HepG2 (cell line): ENCODE data around the gene EXOC3L4. TPM values are rescaled to one million over a fixed set of nuclear protein-coding genes. Genes with fewer than 3 reads are reported as not detected.

Source experiments
- CREB1 ChIP-seq, 2 experiments: fragments of 450-650 bp in 1 of 2; IDR thresholded peaks; 2 replicates each; pipeline ENCODE4 v1.6.1; 2016 to 2017; ENCODE audit warnings: control low read depth in 1 of 2, mild to moderate bottlenecking in 1 of 2, missing compliant biosample characterization in 1 of 2, missing genetic modification characterization in 1 of 2
- GTF3A ChIP-seq: sonication (generic); formaldehyde crosslinking; conservative IDR thresholded peaks from 2 replicates; pipeline ENCODE4 v1.4.0; 2020; ENCODE audit warnings: mild to moderate bottlenecking, missing genetic modification reagents
- GZF1 ChIP-seq: sonication (generic); formaldehyde crosslinking; IDR thresholded peaks from 2 replicates; pipeline ENCODE4 v1.5.1; 2020; ENCODE audit warnings: mild to moderate bottlenecking, missing genetic modification reagents
- HOXA5 ChIP-seq: sonication (generic); formaldehyde crosslinking; IDR thresholded peaks from 2 replicates; pipeline ENCODE4 v1.4.0; 2020; ENCODE audit warnings: missing genetic modification reagents
- IKZF4 ChIP-seq: sonication (generic); formaldehyde crosslinking; IDR thresholded peaks from 2 replicates; pipeline ENCODE4 v1.5.1; 2020; ENCODE audit warnings: borderline replicate concordance, mild to moderate bottlenecking, low read depth, missing genetic modification reagents; ENCODE audit errors: not compliant biosample characterization
- JARID2 ChIP-seq: sonication (generic); formaldehyde crosslinking; IDR thresholded peaks from 2 replicates; pipeline ENCODE4 v1.8.1; 2023; ENCODE audit warnings: missing genetic modification reagents, inconsistent platforms; ENCODE audit not compliant: insufficient replicate concordance
- MZF1 ChIP-seq: sonication (generic); formaldehyde crosslinking; IDR thresholded peaks from 2 replicates; pipeline ENCODE4 v1.8.1; 2023; ENCODE audit warnings: mild to moderate bottlenecking, missing genetic modification reagents, borderline replicate concordance
- NFYC ChIP-seq: IDR thresholded peaks from 2 replicates; pipeline ENCODE4 v1.6.1; 2016; ENCODE audit warnings: missing genetic modification reagents, missing compliant biosample characterization
- PHF21A ChIP-seq: sonication (generic); formaldehyde crosslinking; IDR thresholded peaks from 2 replicates; pipeline ENCODE4 v1.5.0; 2020; ENCODE audit warnings: mild to moderate bottlenecking, missing genetic modification reagents
- REXO4 ChIP-seq: sonication (generic); formaldehyde crosslinking; IDR thresholded peaks from 2 replicates; pipeline ENCODE4 v1.8.0; 2022; ENCODE audit warnings: missing genetic modification reagents, mild to moderate bottlenecking, borderline replicate concordance
- TOPORS ChIP-seq: sonication (generic); formaldehyde crosslinking; IDR thresholded peaks from 2 replicates; pipeline ENCODE4 v1.8.0; 2023; ENCODE audit warnings: mild to moderate bottlenecking, missing genetic modification reagents
- YEATS2 ChIP-seq: sonication (generic); formaldehyde crosslinking; IDR thresholded peaks from 2 replicates; pipeline ENCODE4 v1.4.0; 2020; ENCODE audit warnings: missing genetic modification reagents, borderline replicate concordance
- ZMYM2 ChIP-seq: sonication (generic); formaldehyde crosslinking; IDR thresholded peaks from 2 replicates; pipeline ENCODE4 v1.8.0; 2022; ENCODE audit warnings: mild to moderate bottlenecking, missing genetic modification reagents
- ZNF660 ChIP-seq: sonication (generic); formaldehyde crosslinking; IDR thresholded peaks from 2 replicates; pipeline ENCODE4 v1.5.1; 2020; ENCODE audit warnings: mild to moderate bottlenecking, low read depth, missing genetic modification reagents, borderline replicate concordance
- polyA plus RNA-seq, 8 experiments: library from polyadenylated mRNA; depleted of rRNA in 3 of 8; stranded (reverse) in 7 of 8; unstranded in 1 of 8; fragments of >200 nt; fragmentation: Illumina TruSeq in 4 of 8; extraction: Trizol in 4 of 8; gene quantifications; 2 replicates each; pipeline versions ENCODE4 v1.2.1 to v1.2.3, GENCODE V29; 2011 to 2016; ENCODE audit warnings: low read depth in 4 of 8, missing spikeins in 1 of 8, mixed read lengths in 1 of 8; ENCODE audit not compliant: insufficient read depth in 1 of 8
- total RNA-seq, 5 experiments: library from RNA; depleted of rRNA; stranded (reverse); fragments of >200 nt; fragmentation: Illumina TruSeq; extraction: Trizol; gene quantifications; 2 replicates each; pipeline ENCODE4 v1.2.3, GENCODE V29; 2016; ENCODE audit warnings: low read depth in 1 of 5
- TF ChIP-seq, protein P1 (sequence below): sonication (generic); formaldehyde crosslinking; IDR thresholded peaks from 2 replicates; pipeline ENCODE4 v1.4.0; 2020; ENCODE audit warnings: mild to moderate bottlenecking, missing genetic modification reagents
- TF ChIP-seq, protein P2 (sequence below): sonication (generic); formaldehyde crosslinking; IDR thresholded peaks from 2 replicates; pipeline ENCODE4 v1.5.0; 2020; ENCODE audit warnings: mild to moderate bottlenecking, low read depth, missing genetic modification reagents, borderline replicate concordance
- TF ChIP-seq, protein P3 (sequence below): sonication (generic); formaldehyde crosslinking; IDR thresholded peaks from 2 replicates; pipeline ENCODE4 v1.4.0; 2020; ENCODE audit warnings: missing genetic modification reagents, mild to moderate bottlenecking, borderline replicate concordance
- TF ChIP-seq, protein P4 (sequence below): sonication (generic); formaldehyde crosslinking; IDR thresholded peaks from 2 replicates; pipeline ENCODE4 v1.8.0; 2022; ENCODE audit warnings: missing genetic modification reagents, mild to moderate bottlenecking, moderate library complexity, borderline replicate concordance
- TF ChIP-seq, protein P5 (sequence below): sonication (generic); formaldehyde crosslinking; IDR thresholded peaks from 2 replicates; pipeline ENCODE4 v1.4.0; 2020; ENCODE audit warnings: missing genetic modification reagents

The EXOC3L4 gene
- total and polyA plus RNA-seq, 2 of the 13 experiments (the other 11 are each of a cell fraction or from before 2014, with no cell fraction given): 11.8 to 27.0 TPM

DNA sequence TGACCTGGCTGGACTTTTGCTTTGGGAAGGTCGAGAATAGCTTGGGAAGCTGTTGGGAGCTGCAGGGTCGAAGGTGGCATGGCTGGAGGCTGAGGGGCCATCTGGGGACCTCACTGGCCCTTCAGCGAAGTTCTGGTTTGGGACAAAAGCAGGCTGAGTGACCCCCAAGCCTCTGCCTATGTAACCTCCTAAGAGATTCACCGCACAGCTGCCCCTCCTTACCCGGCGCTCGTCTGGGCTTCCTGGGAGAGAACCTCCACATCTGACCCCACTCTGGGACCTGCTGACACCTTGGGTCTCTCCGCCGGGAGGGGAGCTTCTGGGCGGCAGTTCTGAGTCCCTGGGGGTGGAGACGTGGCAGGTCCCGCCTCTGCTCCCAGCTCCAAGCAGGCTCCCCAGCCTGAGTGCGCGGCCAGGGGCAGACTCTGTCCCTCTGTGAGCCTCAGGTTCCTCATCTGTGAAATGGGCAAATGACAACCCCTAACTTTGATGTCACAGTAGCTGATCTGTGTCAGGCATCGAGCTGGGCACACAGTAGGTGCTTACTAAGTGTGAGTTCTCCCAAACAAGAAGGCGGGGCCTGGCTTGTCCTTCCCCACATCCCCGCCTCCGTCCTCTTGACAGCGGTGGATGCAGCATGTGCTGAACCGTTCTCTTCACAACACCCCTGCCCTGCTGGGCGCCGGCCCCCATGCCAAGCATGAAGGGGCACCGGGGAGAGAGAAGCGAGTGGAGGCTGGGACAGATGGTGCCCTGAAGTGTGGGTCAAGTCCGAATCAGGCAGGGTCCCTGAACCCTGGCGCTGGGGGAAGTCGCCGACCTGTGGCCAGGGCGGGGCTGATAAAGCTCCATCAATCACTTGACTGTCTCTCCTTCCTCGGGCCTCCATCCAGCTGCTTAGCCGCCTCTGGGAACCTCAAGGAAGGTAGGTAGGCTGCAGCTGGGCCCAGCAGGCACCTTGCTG is 3.8 kb downstream of the EXOC3L4 start (continued):
- 0 out of 2 replicates have a peak, but pooled peaks have one; percentile 6 for TF ChIP-seq GTF3A
- TF ChIP-seq ZMYM2 (CRISPR knock-in tag): 0 out of 2 replicates have a peak, but pooled peaks have one; percentile 20
- TF ChIP-seq MZF1: no peak
- no peak for TF ChIP-seq GZF1 (CRISPR knock-in tag)
- TF ChIP-seq TOPORS (CRISPR knock-in tag): no peak
- TF ChIP-seq, protein P1, sequence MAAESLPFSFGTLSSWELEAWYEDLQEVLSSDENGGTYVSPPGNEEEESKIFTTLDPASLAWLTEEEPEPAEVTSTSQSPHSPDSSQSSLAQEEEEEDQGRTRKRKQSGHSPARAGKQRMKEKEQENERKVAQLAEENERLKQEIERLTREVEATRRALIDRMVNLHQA: no peak
- no peak for TF ChIP-seq ZNF660
- no peak for TF ChIP-seq YEATS2 (CRISPR knock-in tag)
- no peak for TF ChIP-seq HOXA5 (CRISPR knock-in tag)
- peak; percentile 5 for TF ChIP-seq IKZF4 (CRISPR knock-in tag)
- TF ChIP-seq CREB1 (IDR thresholded peaks at IDR 0.05): no peak
- no peak for TF ChIP-seq CREB1 (CRISPR knock-in tag; IDR thresholded peaks at IDR 0.05)
- no peak for TF ChIP-seq JARID2
- TF ChIP-seq, protein P2, sequence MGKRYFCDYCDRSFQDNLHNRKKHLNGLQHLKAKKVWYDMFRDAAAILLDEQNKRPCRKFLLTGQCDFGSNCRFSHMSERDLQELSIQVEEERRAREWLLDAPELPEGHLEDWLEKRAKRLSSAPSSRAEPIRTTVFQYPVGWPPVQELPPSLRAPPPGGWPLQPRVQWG (CRISPR knock-in tag): no peak
- TF ChIP-seq, protein P3, sequence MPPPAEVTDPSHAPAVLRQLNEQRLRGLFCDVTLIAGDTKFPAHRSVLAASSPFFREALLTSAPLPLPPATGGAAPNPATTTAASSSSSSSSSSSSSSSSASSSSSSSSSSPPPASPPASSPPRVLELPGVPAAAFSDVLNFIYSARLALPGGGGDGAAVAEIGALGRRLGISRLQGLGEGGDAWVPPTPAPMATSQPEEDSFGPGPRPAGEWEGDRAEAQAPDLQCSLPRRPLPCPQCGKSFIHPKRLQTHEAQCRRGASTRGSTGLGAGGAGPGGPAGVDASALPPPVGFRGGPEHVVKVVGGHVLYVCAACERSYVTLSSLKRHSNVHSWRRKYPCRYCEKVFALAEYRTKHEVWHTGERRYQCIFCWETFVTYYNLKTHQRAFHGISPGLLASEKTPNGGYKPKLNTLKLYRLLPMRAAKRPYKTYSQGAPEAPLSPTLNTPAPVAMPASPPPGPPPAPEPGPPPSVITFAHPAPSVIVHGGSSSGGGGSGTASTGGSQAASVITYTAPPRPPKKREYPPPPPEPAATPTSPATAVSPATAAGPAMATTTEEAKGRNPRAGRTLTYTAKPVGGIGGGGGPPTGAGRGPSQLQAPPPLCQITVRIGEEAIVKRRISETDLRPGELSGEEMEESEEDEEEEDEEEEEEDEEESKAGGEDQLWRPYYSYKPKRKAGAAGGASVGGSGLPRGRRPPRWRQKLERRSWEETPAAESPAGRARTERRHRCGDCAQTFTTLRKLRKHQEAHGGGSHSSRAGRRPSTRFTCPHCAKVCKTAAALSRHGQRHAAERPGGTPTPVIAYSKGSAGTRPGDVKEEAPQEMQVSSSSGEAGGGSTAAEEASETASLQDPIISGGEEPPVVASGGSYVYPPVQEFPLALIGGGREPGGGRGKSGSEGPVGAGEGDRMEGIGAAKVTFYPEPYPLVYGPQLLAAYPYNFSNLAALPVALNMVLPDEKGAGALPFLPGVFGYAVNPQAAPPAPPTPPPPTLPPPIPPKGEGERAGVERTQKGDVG (CRISPR knock-in tag): 0 out of 2 replicates have a peak, but pooled peaks have one; percentile 54
- TF ChIP-seq, protein P4, sequence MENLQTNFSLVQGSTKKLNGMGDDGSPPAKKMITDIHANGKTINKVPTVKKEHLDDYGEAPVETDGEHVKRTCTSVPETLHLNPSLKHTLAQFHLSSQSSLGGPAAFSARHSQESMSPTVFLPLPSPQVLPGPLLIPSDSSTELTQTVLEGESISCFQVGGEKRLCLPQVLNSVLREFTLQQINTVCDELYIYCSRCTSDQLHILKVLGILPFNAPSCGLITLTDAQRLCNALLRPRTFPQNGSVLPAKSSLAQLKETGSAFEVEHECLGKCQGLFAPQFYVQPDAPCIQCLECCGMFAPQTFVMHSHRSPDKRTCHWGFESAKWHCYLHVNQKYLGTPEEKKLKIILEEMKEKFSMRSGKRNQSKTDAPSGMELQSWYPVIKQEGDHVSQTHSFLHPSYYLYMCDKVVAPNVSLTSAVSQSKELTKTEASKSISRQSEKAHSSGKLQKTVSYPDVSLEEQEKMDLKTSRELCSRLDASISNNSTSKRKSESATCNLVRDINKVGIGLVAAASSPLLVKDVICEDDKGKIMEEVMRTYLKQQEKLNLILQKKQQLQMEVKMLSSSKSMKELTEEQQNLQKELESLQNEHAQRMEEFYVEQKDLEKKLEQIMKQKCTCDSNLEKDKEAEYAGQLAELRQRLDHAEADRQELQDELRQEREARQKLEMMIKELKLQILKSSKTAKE (CRISPR knock-in tag): no peak
- no peak for TF ChIP-seq REXO4
- TF ChIP-seq, protein P5, sequence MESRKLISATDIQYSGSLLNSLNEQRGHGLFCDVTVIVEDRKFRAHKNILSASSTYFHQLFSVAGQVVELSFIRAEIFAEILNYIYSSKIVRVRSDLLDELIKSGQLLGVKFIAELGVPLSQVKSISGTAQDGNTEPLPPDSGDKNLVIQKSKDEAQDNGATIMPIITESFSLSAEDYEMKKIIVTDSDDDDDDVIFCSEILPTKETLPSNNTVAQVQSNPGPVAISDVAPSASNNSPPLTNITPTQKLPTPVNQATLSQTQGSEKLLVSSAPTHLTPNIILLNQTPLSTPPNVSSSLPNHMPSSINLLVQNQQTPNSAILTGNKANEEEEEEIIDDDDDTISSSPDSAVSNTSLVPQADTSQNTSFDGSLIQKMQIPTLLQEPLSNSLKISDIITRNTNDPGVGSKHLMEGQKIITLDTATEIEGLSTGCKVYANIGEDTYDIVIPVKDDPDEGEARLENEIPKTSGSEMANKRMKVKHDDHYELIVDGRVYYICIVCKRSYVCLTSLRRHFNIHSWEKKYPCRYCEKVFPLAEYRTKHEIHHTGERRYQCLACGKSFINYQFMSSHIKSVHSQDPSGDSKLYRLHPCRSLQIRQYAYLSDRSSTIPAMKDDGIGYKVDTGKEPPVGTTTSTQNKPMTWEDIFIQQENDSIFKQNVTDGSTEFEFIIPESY (CRISPR knock-in tag): no peak
- no peak for TF ChIP-seq NFYC (CRISPR knock-in tag)
- TF ChIP-seq PHF21A (CRISPR knock-in tag): no peak
